BLaER1 treated with 17β-estradiol and CSF1 and Interleukin-3, amounts not matched to agents 10 nM and 100 nM (cell line): ENCODE measurements around the gene TPRX2.

Source experiments
- H3K27ac ChIP-seq, 11 experiments: shearing (Covaris generic); formaldehyde crosslinking; 2 replicates each; pipeline ENCODE4 v1.8.1; 2022
- H3K27me3 ChIP-seq, 11 experiments: shearing (Covaris generic); formaldehyde crosslinking; 2 replicates each; pipeline ENCODE4 v1.8.1; 2022
- H3K36me3 ChIP-seq, 11 experiments: shearing (Covaris generic); formaldehyde crosslinking; 2 replicates each; pipeline ENCODE4 v1.8.1; 2022
- H3K4me1 ChIP-seq, 10 experiments: shearing (Covaris generic); formaldehyde crosslinking; 2 replicates each; pipeline ENCODE4 v1.8.1; 2022
- H3K4me2 ChIP-seq, 11 experiments: shearing (Covaris generic); formaldehyde crosslinking; 2 replicates each; pipeline ENCODE4 v1.8.1; 2022
- H3K4me3 ChIP-seq, 10 experiments: shearing (Covaris generic); formaldehyde crosslinking; 2 replicates each; pipeline ENCODE4 v1.8.1; 2022
- H3K9ac ChIP-seq, 11 experiments: shearing (Covaris generic); formaldehyde crosslinking; 2 replicates each; pipeline ENCODE4 v1.8.1; 2022
- H3K9me3 ChIP-seq, 11 experiments: shearing (Covaris generic); formaldehyde crosslinking; replicated peaks in 1 of 11; 2 replicates each; pipeline ENCODE4 v1.8.1; 2022
- H4K20me1 ChIP-seq, 11 experiments: shearing (Covaris generic); formaldehyde crosslinking; 2 replicates each; pipeline ENCODE4 v1.8.1; 2022
- Cebpa-rat ChIP-seq, 11 experiments: shearing (Covaris generic); IDR thresholded peaks; 2 replicates each; pipeline ENCODE4 v1.8.1; 2022

The TPRX2 gene

DNA sequence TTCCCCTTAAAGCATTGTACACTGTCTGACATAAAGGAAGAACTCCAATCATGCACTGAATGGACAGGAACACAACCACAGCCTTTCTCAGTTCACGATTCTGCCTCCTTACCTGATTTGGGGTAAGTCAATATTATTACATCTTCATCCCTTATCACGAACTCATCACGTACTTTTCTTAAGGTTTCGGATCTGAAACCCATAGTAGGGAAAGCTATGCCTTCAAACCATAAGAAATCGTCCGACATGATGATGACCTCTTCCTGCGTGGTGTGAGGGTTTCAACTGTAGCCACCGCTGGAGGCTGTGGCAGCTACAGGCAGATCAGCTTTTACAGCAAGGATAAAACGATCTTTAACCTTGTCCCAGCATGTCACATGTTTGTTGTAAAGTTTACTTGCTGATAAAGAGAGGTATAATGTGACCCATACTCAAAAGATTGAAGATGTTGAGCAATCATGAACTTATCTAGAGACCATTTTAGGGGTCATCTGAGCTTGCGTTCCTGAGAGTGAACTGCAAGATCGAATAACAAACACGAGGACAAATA is 27.1 kb downstream of the TPRX2 start, which contains the start of gene SULT2A1:
TSS of gene SULT2A1 (minus strand) at position 306 of the 550 bp plus-strand sequence. CDS start at position 248, 58 bp downstream.
- H3K27me3 ChIP-seq = no peaks in the 10 kb centered on the region
- H4K20me1 ChIP-seq = no peaks in the 10 kb centered on the region
- H3K9ac ChIP-seq = no peak within 1 kb of the TSS

DNA sequence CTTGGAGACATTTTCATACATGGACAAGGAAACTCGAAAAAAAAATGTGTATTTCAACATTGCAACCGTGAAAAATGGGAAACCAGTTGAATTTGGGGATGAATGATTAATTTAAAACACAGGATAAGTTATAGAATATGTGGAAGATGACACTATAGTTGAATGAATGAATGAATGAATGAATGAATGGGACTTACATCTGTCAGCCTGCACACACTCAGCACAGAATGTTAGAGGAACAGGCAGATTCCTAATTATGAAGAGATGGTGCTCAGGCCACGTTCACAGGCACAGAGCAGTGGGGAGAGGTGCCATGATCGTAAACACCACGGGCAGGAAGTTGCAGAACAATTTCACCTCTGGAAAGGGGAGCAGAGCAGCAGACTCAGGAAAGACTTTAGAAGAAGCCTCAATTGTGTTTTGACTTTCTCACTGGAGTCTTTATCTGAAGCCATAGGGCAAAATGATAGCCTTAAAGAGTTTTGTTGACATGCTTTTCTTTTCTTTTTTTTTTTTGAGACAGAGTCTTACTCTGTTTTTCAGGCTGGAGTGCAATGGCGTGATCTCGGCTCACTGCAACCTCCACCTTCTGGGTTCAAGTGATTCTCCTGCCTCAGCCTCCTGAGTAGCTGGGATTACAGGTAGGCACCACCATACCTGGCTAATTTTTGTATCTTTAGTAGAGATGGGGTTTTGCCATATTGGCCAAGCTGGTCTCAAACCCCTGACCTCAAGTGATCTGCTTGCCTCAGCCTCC is 32.0 kb downstream of the TPRX2 start:
- H3K36me3 ChIP-seq = no peaks in the 10 kb centered on the region
- H3K9ac ChIP-seq = no peak overlapping the region
- H3K9me3 ChIP-seq = peaks cover 15 to 32% (median 22%) of the 10 kb centered on the region in 11 experiments
- no peak for TF ChIP-seq Cebpa-rat (IDR thresholded peaks at IDR 0.05)
- H3K4me3 ChIP-seq = no peak overlapping the region
- no peaks in the 10 kb centered on the region for H3K27me3 ChIP-seq
- H3K4me2 ChIP-seq = no peak overlapping the region
- no peak overlapping the region for H3K27ac ChIP-seq
- H3K4me1 ChIP-seq = no peaks in the 10 kb centered on the region
- no peaks in the 10 kb centered on the region for H4K20me1 ChIP-seq

More for the DNA sequence above, 27.1 kb downstream of the TPRX2 start, which contains the start of gene SULT2A1:
- H3K9me3 ChIP-seq = no peaks in the 10 kb centered on the region; a peak in 1 of 22 replicates
- no peak for TF ChIP-seq Cebpa-rat (IDR thresholded peaks at IDR 0.05)
- H3K36me3 ChIP-seq = no peaks in the 10 kb centered on the region
- no peak within 1 kb of the TSS for H3K4me3 ChIP-seq
- H3K27ac ChIP-seq = no peak within 1 kb of the TSS
- no peaks in the 10 kb centered on the region for H3K4me1 ChIP-seq
- H3K4me2 ChIP-seq = no peak within 1 kb of the TSS

DNA sequence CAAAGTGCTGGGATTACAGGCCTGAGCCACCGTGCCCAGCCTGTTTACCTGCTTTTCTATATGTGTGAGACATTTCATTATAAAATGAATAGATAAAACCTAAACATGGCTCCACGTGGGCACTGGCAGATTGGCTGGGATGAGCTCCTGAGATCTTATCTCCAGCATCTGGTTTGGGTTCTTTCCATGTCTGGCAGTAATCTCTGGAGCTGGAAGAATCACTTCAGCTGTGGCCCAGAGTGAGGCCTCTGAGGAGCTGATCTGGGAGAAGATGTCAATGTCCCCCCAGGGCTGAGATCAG is 32.5 kb downstream of the TPRX2 start:
- Histone ChIP-seq H3K9ac (no peak overlapping the region), H3K9me3 (peaks cover 15 to 35% (median 22%) of the 10 kb centered on the region in 11 experiments), H3K27me3 (no peaks in the 10 kb centered on the region), H3K4me1 (no peaks in the 10 kb centered on the region), H3K4me3 (no peak overlapping the region), H3K36me3 (no peaks in the 10 kb centered on the region), H3K27ac (no peak overlapping the region), H3K4me2 (no peak overlapping the region), H4K20me1 (no peaks in the 10 kb centered on the region)
- TF ChIP-seq Cebpa-rat (IDR thresholded peaks at IDR 0.05) = no peak

DNA sequence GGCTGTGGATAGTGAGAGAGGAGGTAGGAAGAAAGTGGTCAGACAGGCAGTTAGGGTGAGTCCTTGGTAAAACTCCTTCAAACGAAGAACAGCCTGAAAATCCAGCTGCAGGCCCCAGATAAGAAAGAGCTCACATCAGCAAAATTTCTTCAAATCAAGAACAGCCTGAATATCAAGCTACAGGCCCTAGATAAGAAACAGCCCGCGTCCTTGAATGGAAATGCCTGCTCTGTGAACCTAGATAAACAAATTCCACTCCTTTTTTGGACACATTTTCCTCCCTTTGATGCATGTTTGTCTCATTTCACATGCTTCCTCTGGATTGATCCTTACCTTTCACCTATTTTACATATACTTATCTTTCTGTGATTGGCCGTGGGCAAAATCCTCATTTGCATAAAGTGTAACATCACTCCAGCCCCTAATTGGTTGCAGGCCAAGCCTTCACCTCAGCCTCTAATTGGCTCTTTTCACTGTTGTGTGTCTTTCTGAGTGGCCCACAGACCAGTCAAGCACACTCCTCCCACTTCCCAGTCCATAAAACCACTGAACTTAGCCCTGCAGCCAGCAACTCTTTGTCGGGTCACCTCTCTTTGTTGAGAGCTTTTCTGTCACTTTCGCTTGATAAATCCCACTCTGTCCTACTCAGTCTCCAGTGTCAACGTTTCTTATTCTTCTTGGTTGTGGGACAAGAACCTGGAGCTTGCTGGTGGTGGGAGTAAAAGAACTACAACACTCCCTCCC is 33.1 kb downstream of the TPRX2 start:
- peaks cover 15 to 35% (median 22%) of the 10 kb centered on the region in 11 experiments for H3K9me3 ChIP-seq
- H3K27me3 ChIP-seq = no peaks in the 10 kb centered on the region
- TF ChIP-seq Cebpa-rat (IDR thresholded peaks at IDR 0.05) = no peak
- no peak overlapping the region; a peak in 1 of 20 replicates for H3K4me3 ChIP-seq
- H3K4me1 ChIP-seq = no peaks in the 10 kb centered on the region
- no peaks in the 10 kb centered on the region for H3K36me3 ChIP-seq
- H3K4me2 ChIP-seq = no peak overlapping the region
- H3K9ac ChIP-seq = no peak overlapping the region
- H4K20me1 ChIP-seq = no peaks in the 10 kb centered on the region
- no peak overlapping the region for H3K27ac ChIP-seq

DNA sequence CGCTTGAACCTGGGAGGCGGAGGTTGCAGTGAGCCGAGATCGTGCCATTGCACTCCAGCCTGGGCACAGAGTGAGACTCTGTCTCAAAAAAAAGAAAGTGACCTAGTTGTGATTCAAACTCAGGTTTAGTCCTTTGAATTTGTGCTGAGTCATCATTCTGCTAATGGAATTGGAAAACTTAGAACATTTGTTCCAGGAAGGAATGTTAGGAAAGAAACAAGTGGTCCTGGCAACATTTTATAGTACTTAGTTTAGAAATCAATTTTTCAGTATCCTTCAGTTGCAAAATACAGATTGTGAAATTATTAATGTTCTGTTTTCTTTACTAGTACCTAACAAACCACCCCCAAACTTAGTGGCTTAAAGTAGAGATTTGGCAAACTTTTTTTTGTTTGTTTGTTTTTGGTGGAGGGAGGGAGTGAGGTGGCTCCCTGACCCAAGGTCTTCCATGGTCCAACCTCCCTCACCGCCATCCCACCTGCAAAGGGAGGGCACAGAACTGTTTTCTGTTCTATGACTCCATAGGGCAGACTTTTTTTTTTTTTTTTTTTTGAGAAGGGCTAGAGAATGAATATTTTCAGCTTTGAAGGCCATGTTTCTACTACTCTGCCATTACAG is 36.2 kb downstream of the TPRX2 start:
- H3K9ac ChIP-seq = no peak overlapping the region
- TF ChIP-seq Cebpa-rat (IDR thresholded peaks at IDR 0.05) = no peak
- H4K20me1 ChIP-seq = no peaks in the 10 kb centered on the region
- no peak overlapping the region for H3K4me3 ChIP-seq
- H3K4me1 ChIP-seq = no peaks in the 10 kb centered on the region
- H3K27ac ChIP-seq = no peak overlapping the region
- H3K36me3 ChIP-seq = no peaks in the 10 kb centered on the region
- no peaks in the 10 kb centered on the region for H3K27me3 ChIP-seq
- peaks cover 15 to 35% (median 22%) of the 10 kb centered on the region in 11 experiments for H3K9me3 ChIP-seq
- H3K4me2 ChIP-seq = no peak overlapping the region

DNA sequence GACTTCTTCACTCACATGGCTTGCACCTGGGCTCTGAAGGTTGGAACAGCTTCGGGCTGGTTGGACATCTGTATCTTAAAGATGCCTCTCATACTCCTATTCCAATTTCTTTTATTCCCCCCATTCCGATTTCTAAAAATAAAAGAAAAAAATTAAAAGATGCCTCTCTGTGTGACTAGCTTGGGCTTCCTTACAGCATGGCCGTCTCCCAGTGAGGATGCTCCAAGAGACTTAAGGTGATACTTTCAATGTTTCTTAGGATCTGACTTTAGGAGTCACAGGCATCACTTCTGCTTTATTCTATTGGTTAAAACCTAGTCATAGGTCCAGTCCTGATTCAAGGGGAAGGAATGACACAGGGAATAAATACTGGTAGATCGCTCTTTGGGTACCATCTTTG is 37.0 kb downstream of the TPRX2 start:
- Histone ChIP-seq H3K4me3 (no peak overlapping the region), H4K20me1 (no peaks in the 10 kb centered on the region), H3K27me3 (no peaks in the 10 kb centered on the region), H3K4me1 (no peaks in the 10 kb centered on the region), H3K9ac (no peak overlapping the region), H3K9me3 (peaks cover 15 to 35% (median 22%) of the 10 kb centered on the region in 11 experiments), H3K4me2 (no peak overlapping the region), H3K27ac (no peak overlapping the region), H3K36me3 (no peaks in the 10 kb centered on the region)
- TF ChIP-seq Cebpa-rat (IDR thresholded peaks at IDR 0.05) = no peak

DNA sequence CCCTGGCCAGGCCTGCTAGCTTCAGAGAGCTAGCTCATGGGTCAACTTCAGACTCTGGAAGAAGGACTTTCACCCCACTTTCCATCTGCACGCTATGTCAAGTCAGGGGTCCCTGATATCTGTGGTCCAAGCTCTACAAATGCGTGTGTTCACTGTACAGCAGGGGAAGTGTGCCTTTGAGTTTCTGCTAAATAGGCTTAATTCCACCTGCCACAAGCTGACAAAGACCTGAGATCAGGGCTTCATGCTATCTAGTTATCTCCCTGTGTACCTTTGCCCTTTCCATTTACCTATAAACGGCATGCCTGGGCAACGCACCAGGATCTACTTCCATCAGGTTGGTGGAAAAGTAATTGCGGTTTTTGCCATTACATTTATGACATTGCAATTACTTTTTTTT is 37.7 kb downstream of the TPRX2 start:
- Histone ChIP-seq H3K27me3 (no peaks in the 10 kb centered on the region), H3K4me1 (no peaks in the 10 kb centered on the region), H3K27ac (no peak overlapping the region), H3K4me3 (no peak overlapping the region), H4K20me1 (no peaks in the 10 kb centered on the region), H3K4me2 (no peak overlapping the region), H3K36me3 (no peaks in the 10 kb centered on the region), H3K9me3 (peaks cover 13 to 29% (median 20%) of the 10 kb centered on the region in 11 experiments), H3K9ac (no peak overlapping the region)
- TF ChIP-seq Cebpa-rat (IDR thresholded peaks at IDR 0.05) = no peak

DNA sequence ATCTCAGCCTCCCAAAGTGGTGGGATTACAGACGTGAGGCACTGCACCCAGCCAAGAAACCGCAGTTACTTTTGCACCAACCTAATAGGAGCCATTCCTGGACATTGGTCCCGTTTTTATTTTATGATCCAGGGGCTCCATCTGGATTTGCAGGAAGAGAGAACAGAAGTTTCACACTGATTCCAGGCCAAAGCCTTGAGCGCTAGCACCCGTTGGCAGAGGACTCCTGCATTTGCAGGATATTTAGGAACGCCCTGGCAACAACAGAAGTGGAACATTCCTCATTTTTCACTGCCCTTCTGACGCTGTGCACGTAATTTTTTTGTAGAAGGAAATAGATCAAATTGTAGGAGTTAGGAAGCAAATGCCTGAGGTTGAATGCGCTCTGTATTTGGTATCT is 38.8 kb downstream of the TPRX2 start:
- H3K4me1 ChIP-seq = peaks cover 0 to under 1% (median 0%) of the 10 kb centered on the region in 10 experiments; a peak in 2 of 20 replicates

DNA sequence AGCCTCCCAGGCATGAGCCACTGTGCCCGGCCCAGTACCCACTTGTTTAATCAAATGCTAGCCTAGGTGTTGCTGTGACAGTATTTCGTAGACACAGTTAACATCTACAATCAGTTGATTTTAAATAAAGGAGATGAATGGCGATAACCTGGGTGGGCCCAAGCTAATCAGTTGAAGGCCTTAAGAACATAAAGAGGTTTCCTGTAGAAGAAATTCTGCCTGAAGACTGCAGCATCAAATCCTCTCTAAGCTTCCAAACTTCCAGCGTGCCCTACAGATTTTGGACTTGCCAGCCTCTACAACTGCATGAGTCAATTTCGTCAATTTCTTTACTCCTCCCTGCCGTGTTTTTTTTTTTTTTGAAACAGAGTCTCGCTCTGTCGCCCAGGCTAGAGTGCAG is 40.3 kb downstream of the TPRX2 start:
- Histone ChIP-seq H3K4me2 (no peak overlapping the region), H3K4me1 (peaks cover 0 to 5% (median 0%) of the 10 kb centered on the region in 10 experiments; a peak in 3 of 20 replicates), H3K36me3 (no peaks in the 10 kb centered on the region), H4K20me1 (no peaks in the 10 kb centered on the region), H3K27me3 (no peaks in the 10 kb centered on the region), H3K4me3 (no peak overlapping the region), H3K9ac (no peak overlapping the region), H3K27ac (no peak overlapping the region), H3K9me3 (peaks cover 0 to 11% (median 0%) of the 10 kb centered on the region in 11 experiments; a peak in 7 of 22 replicates)
- TF ChIP-seq Cebpa-rat (IDR thresholded peaks at IDR 0.05) = no peak

More for the DNA sequence above, 38.8 kb downstream of the TPRX2 start:
- peaks cover 2 to 18% (median 9%) of the 10 kb centered on the region in 11 experiments; a peak in 21 of 22 replicates for H3K9me3 ChIP-seq
- no peak overlapping the region for H3K9ac ChIP-seq
- H3K27me3 ChIP-seq = no peaks in the 10 kb centered on the region
- H3K4me2 ChIP-seq = no peak overlapping the region
- no peak overlapping the region for H3K27ac ChIP-seq
- no peaks in the 10 kb centered on the region for H3K36me3 ChIP-seq
- no peak overlapping the region for H3K4me3 ChIP-seq
- no peak for TF ChIP-seq Cebpa-rat (IDR thresholded peaks at IDR 0.05)
- no peaks in the 10 kb centered on the region for H4K20me1 ChIP-seq
